ENCODE results near the gene TRIM26.

Gene TRIM26

GRCh38 chr6:30207619-30208295 lies 5.4 kb downstream of the TRIM26 start:
- no peak for DNase-seq

GRCh38 chr6:30206799-30207618 lies 6.2 kb downstream of the TRIM26 start:
- DNase-seq, result peak; percentile 13

DNA sequence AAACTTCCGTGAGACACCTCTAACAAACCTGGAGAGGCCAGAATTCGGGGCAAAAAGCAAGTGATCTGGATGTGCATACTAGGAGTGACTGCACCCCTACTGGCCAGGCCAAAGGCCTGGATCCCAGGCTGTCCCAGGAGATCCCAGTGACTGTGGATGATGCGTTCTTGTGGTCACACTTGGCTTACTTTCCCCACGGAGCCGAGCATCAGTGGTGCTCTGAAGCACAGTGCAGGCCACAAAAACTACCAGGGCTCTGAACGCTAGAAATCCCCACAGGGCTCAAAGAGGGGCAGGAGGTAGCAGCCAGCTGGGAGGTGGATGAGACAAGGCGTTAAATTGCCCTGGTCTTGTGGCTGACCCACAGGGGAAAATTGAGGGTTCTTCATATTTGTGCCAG lies 7.1 kb downstream of the TRIM26 start:
- DNase-seq, result no peak

DNA sequence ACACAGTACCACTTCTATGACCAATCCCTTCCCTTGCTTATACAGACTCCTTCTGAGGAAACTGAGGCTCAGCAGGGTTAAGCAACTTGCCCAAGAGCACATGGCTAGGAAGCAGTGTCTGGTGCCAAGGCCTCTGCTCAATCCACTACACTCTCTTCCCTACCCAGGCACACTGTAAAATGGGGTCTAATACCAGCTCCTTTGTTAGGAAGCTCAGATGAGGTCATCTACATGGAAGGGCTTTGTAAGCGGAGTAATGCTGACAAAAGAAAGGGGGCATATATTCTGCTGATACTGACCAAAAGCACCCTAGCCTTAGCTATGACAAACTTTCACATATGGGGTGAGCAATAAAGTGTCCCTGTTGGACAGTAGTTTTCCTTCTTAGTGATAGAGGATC lies 9.1 kb downstream of the TRIM26 start:
- no peak for DNase-seq

- no peak for DNase-seq
Observed at GRCh38 chr6:30202366-30202765, 10.8 kb downstream of the TRIM26 start.

DNA sequence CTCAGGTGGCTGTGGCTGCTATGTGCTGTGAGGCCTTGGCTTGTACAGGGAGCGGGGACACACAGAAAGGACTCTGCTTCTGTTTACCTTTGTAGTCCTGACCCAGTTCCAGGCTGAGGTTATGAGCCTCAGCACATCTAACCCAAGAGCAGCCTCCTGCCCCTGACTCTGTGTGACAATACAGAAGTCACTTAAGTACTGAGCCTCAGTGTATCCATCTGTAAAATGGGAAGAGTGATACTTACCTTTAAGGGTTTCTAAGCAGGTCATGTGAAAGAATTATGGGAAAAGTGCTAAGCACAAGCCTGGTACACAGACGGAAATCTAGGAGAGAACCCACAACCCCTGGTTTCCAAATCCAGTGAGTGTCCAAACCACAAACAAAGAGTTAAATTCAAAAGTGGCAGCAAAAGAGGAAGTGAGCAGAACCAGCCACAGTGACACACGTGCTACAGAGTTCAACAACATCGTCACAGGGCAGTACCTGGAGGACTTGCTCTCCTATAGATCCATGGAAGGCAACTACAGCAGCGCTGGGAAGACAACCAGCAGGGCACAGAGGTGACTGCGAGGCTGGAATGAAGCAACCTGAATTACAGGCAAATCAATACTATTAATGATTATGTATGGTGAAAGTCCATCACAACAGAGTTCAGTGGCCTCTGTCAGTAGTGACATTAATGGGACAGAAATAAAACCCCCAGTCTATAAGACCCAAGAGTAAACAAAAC lies 12.5 kb downstream of the TRIM26 start:
- no peak for DNase-seq

DNA sequence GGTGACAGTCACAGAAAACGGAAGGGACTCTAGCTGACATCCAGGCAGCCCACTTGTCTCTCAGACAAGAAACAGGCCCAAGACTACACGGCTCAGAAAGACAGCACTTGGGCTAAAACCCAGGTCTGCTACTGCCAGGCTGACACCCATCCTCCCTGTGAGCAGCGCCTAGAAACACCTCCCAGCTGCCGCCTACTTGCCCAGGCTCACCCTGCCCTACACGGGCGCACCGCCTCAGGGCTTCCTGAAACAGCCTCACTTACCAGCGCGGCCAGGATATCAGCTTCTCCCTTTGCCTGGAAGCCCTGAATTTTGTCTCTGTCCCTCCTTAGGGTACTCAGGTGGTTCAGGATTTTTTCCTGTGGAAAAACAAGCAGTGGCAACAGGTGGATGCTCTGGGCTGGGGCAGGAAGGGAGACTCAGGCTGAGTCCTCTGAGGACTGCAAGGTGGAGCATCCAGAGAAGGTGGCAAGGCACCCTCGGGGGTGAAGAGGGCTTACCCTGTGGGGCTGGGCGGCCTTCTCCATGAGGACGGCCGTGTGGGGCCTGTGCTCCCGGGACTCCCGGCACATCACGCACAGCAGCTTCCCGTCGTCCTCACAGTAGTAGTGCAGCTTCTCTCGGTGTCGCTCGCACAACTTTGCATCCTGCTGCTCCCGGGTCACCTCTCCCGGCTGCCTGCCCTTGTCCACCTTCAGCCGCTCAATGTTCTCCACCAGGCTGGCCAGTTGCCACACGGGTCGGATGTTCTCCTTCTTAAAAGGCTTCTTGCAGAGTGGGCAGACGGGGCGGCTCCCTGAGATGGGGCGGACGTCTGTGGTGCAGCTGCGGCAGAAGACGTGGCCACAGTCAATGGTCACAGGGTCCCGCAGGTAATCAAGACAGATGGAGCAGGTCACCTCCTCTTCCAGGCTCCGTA lies 14.8 kb downstream of the TRIM26 start:
- no peak for DNase-seq

GRCh38 chr6:30196376-30196775 lies 16.8 kb downstream of the TRIM26 start:
- DNase-seq, result no peak

DNA sequence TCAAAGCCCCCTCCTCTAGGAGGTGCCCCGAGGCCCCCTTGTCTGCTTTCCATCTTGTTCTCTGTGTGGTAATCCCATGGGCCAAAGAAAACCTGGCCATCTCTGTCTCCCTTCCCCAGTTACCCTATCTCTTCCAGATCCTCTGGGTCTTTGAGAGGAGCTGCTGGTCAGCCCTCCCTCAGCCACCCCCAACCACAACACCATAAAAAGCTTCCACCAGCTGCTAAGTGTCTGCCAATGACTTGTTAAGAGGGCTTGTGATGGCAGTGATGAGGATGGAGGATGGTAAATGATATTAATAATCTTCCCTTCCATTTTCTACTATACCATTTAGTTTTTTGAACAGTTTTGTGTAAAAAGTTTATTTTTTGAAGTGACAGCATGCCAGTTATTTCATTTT lies 17.3 kb downstream of the TRIM26 start:
- DNase-seq, result no peak

GRCh38 chr6:30194797-30195690 lies 18.2 kb downstream of the TRIM26 start:
- DNase-seq, result peak; percentile 9

GRCh38 chr6:30192076-30192475 lies 21.1 kb downstream of the TRIM26 start:
- no peak for DNase-seq

- no peak for DNase-seq
Observed at GRCh38 chr6:30188541-30188940, 24.7 kb downstream of the TRIM26 start.

DNA sequence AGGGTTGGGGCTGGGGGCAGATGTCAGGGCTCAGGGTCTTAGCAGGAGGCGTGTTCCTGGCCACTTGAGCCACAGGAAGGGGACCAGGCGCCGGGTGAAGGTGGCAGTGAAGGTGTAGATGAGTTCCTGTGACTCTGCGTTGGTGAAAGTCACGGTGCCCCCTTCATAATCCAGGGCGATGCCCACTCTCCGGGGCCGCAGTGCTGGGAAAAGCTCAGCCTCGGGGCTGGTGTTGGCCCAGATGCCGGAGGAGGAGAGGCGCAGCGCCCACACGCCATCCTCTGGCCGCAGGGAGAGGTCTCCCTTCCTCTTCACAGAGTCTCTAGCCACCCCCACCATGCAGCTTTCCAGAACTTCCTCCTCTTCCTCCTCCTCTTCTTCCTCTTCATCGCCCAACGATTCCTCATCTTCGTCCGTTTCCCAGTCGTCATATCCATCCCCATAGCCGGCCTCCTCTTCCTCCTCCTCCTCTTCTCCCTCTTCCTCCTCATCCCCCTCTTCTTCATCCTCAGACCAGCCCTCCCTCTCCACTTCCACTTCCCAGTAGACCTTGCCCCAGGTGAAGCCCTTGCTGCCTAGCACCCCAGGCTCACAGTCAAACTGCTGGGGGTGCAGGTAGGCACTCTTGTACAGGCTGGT lies 27.2 kb downstream of the TRIM26 start:
- DNase-seq, result no peak

GRCh38 chr6:30184417-30185031 lies 28.7 kb downstream of the TRIM26 start:
- DNase-seq, result no peak

- DNase-seq, result no peak
Observed at GRCh38 chr6:30180145-30180544, 33.1 kb downstream of the TRIM26 start.

- no peak for DNase-seq
Observed at GRCh38 chr6:30178837-30179236, 34.4 kb downstream of the TRIM26 start.

DNA sequence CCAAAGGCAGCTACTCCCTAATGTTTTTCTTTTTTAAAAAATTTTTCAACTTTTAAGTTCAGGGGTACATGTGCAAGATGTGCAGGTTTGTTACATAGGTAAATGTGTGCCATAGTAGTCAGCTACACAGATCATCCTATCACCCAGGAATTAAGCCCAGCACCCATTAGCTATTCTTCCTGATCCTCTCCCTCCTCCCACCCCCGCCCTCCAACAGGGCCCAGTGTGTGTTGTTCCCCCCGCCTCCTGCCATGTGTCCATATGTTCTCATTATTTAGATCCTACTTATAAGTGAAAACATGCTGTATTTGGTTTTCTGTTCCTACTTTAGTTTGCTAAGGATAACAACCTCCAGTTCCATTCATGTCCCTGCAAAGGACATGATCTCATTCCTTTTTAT lies 37.4 kb downstream of the TRIM26 start:
- no peak for DNase-seq

GRCh38 chr6:30172681-30173080 lies 40.5 kb downstream of the TRIM26 start:
- no peak for DNase-seq

DNA sequence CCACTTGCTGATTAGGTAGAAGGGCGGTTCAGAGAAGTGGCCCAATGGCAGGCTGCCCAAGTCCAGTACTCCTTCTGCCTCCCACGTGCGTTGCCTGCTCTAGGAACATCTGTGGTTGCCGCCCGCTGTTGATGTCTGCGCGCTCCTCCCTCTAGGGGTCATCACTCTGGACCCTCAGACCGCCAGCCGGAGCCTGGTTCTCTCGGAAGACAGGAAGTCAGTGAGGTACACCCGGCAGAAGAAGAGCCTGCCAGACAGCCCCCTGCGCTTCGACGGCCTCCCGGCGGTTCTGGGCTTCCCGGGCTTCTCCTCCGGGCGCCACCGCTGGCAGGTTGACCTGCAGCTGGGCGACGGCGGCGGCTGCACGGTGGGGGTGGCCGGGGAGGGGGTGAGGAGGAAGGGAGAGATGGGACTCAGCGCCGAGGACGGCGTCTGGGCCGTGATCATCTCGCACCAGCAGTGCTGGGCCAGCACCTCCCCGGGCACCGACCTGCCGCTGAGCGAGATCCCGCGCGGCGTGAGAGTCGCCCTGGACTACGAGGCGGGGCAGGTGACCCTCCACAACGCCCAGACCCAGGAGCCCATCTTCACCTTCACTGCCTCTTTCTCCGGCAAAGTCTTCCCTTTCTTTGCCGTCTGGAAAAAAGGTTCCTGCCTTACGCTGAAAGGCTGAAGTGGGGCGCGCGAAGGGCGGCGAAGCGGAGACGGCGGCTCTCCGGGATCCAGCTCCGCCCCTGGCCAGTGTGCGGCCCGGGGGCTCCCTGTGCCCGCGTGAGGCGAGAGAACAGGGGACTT lies 41.3 kb downstream of the TRIM26 start:
- DNase-seq, result peak; percentile 60

All from retina (tissue), 1 donor.